GM12891 (cell line): Measurements from ENCODE around the gene WBP1L.
"Not testable (repeated sequence)": the region's sequence is repeated elsewhere in the genome, so short reads cannot be mapped to it uniquely, and the experiment has no call there.

ENCODE experiments used
- POLR2A ChIP-seq: IDR thresholded peaks from 2 replicates; pipeline ENCODE4 v1.6.1; 2011; ENCODE audit warnings: low read depth, low read length, control low read depth
- POLR2AphosphoS5 ChIP-seq: IDR thresholded peaks from 2 replicates; pipeline ENCODE4 v1.6.1; 2011; ENCODE audit warnings: low read depth, low read length, control low read depth

GRCh38 chr10:102695401-102695800 lies 48.3 kb upstream of the WBP1L start:
- not testable (repeated sequence) for TF ChIP-seq POLR2AphosphoS5, POLR2A
